SU-DHL-6 (cell line): ENCODE measurements around the gene RAB9A.

Experiments used
- EZH2phosphoT487 ChIP-seq: fragments of 200-600 bp; sonication (generic), shearing (Covaris generic); conservative IDR thresholded peaks from 2 replicates; pipeline ENCODE4 v1.6.1; 2018; ENCODE audit warnings: mild to moderate bottlenecking, antibody characterized with exemption, low read length, moderate library complexity, mixed read lengths
- TF ChIP-seq, protein P1 (sequence below): fragments of 200-600 bp; sonication (generic); IDR thresholded peaks from one replicate; pipeline ENCODE4 v1.5.1; 2017; ENCODE audit warnings: antibody characterized with exemption, mild to moderate bottlenecking, low read length, moderate library complexity; ENCODE audit not compliant: insufficient read depth, poor library complexity, severe bottlenecking

DNA sequence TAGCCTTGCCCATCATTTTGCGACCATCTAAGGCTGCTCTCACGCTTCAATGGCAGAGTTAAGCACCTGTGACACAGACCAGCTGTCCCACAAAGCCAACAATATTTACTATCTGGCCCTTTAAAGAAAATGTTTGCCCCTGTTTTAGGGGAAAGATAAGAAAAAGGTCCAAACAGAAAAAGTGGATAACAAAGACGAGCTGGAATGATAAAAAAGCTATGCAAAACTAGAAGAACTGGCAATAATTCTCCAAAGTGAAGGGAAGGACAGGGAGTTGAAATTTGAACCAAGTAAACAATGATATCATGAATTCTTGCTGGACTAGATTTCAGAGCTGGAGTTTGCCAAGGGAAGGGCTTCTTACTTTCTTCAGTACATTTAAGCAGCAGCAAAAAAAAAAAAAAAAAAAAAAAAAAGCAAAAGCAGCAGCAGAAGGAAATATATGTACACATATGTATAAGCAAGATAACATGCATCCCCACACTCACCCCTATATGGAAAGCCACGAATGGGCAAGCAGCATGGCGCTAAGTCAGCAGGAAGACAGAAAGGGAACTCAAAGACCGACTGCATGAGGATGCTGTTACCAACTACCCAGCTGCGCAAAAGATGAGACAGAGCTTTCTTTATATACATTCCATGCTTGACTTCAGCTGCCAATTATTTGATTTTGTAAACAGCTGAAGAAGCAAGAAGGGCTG, 33.0 kb downstream of the RAB9A start:
- TF ChIP-seq, protein P1, sequence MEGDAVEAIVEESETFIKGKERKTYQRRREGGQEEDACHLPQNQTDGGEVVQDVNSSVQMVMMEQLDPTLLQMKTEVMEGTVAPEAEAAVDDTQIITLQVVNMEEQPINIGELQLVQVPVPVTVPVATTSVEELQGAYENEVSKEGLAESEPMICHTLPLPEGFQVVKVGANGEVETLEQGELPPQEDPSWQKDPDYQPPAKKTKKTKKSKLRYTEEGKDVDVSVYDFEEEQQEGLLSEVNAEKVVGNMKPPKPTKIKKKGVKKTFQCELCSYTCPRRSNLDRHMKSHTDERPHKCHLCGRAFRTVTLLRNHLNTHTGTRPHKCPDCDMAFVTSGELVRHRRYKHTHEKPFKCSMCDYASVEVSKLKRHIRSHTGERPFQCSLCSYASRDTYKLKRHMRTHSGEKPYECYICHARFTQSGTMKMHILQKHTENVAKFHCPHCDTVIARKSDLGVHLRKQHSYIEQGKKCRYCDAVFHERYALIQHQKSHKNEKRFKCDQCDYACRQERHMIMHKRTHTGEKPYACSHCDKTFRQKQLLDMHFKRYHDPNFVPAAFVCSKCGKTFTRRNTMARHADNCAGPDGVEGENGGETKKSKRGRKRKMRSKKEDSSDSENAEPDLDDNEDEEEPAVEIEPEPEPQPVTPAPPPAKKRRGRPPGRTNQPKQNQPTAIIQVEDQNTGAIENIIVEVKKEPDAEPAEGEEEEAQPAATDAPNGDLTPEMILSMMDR, result no peak
- TF ChIP-seq EZH2phosphoT487, result no peak
